ENCODE results near the gene GH2. TPM values are rescaled to one million over a fixed set of nuclear protein-coding genes. Genes with fewer than 3 reads are reported as not detected.

GH2 gene
- total RNA-seq, 1 donor from 2014 or later = not detected

DNA sequence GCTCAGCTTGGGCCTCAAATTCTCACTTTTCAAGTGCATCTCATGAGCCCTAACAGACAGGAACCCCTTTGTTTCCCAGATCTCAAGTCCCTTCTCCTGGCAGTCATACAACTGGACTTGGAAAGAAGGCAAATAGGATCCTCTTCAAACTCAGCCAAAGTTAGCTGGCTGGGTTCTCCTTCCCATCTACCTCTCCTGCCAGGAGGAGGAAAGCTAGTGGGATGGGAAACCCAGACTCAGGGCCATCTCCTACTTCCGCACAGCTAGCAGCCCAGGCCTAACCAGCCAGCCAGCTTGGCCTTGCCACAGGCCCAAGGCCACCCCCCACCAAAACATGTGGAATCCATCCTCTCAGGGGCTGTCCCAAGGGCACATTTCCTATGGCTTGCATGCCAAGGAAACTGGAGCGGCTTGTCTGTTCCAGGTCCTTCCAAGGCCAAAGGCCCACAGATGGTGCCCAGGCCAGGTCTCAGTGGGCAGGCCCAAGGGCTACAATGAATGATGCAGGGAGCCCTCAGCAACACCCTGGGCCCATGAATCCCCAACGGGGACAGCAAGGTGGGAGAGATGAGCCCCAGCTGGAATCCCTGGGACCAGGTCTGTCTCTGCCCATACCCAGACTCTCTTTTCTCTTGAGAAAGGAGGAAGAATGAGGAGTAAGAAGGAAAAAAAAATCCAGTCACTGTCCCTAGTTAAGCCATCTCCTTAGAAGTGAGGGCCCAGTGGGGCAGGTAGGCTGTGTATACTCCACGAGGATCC, 41.0 kb downstream of the GH2 start:
- H3F3A ChIP-seq (ENCODE audit: low read depth) = peaks cover 29% of the 10 kb centered on the region
- H3K27me3 ChIP-seq = peaks cover 17% of the 10 kb centered on the region
- peak overlapping the region; percentile 99 for H3K4me2 ChIP-seq
- H3K9ac ChIP-seq = peak overlapping the region; percentile 69
- Mint-ChIP-seq H3K9me3 (no peaks in the 10 kb centered on the region), H3K4me1 (peaks cover 26% of the 10 kb centered on the region), H3K27ac (peak overlapping the region; percentile 96), H3K27me3 (ENCODE audit: insufficient read depth, low read depth) (no peaks in the 10 kb centered on the region), H3K36me3 (peaks cover 2% of the 10 kb centered on the region), H3K4me3 (peak overlapping the region; percentile 97)
- no peak overlapping the region for H3K27ac ChIP-seq
- peaks cover 21% of the 10 kb centered on the region for H3K4me1 ChIP-seq
- H2AFZ ChIP-seq (replicated peaks) = no peak overlapping the region
- TF ChIP-seq, protein P1, sequence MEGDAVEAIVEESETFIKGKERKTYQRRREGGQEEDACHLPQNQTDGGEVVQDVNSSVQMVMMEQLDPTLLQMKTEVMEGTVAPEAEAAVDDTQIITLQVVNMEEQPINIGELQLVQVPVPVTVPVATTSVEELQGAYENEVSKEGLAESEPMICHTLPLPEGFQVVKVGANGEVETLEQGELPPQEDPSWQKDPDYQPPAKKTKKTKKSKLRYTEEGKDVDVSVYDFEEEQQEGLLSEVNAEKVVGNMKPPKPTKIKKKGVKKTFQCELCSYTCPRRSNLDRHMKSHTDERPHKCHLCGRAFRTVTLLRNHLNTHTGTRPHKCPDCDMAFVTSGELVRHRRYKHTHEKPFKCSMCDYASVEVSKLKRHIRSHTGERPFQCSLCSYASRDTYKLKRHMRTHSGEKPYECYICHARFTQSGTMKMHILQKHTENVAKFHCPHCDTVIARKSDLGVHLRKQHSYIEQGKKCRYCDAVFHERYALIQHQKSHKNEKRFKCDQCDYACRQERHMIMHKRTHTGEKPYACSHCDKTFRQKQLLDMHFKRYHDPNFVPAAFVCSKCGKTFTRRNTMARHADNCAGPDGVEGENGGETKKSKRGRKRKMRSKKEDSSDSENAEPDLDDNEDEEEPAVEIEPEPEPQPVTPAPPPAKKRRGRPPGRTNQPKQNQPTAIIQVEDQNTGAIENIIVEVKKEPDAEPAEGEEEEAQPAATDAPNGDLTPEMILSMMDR (IDR thresholded peaks at IDR 0.05) = no peak
- TF ChIP-seq EZH2phosphoT487 (IDR thresholded peaks at IDR 0.05) = no peak
- no peak for TF ChIP-seq EZH2 (IDR thresholded peaks at IDR 0.05)
- H3K4me3 ChIP-seq = peak overlapping the region; percentile 95
- H4K20me1 ChIP-seq (ENCODE audit: low read depth) = peaks cover 26% of the 10 kb centered on the region
- peaks cover 46% of the 10 kb centered on the region for H3K79me2 ChIP-seq (ENCODE audit: low read depth)
- H3K36me3 ChIP-seq = no peaks in the 10 kb centered on the region
- H3K9me3 ChIP-seq (ENCODE audit: low read depth) = no peaks in the 10 kb centered on the region
- no peak for DNase-seq (ENCODE audit: low spot score)

DNA sequence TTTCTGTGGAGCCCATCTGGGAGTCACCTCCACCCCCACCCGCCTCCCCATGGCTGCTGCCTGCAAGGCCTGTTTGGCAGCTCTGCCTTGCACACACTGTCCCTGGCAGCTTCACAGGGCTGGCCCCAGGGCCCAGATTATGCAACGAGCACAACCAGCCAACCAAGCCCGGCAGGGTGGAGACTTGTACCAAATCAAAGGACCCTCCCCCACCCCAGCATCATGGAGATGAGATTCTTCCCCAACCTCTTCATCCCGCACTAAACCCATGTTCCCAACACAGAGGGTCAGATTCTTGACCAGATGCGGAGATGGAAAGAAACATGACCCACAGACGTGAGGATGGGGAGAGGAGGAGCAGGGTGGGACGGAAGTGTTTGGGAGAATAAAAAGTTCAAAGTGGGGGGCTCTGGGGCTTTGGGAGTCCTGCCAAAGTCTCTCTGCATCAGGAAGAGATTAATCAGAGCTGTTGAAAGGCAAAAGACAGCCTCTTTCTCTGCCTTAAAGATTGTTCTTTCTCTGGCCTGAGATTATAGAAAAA, 43.0 kb downstream of the GH2 start:
- Histone ChIP-seq H3F3A (ENCODE audit: low read depth) (peaks cover 33% of the 10 kb centered on the region), H3K36me3 (no peaks in the 10 kb centered on the region), H3K27ac (peak overlapping the region; percentile 30), H2AFZ (replicated peaks) (no peak overlapping the region), H3K9me3 (ENCODE audit: low read depth) (no peaks in the 10 kb centered on the region), H3K27me3 (no peaks in the 10 kb centered on the region), H3K4me2 (peak overlapping the region; percentile 31), H4K20me1 (ENCODE audit: low read depth) (peaks cover 29% of the 10 kb centered on the region), H3K4me3 (no peak overlapping the region), H3K79me2 (ENCODE audit: low read depth) (peaks cover 46% of the 10 kb centered on the region), H3K4me1 (peaks cover 21% of the 10 kb centered on the region), H3K9ac (peak overlapping the region; percentile 2)
- Mint-ChIP-seq H3K4me3 (peak overlapping the region; percentile 61), H3K36me3 (peaks cover 7% of the 10 kb centered on the region), H3K27ac (peak overlapping the region; percentile 29), H3K9me3 (no peaks in the 10 kb centered on the region), H3K4me1 (peaks cover 27% of the 10 kb centered on the region), H3K27me3 (ENCODE audit: insufficient read depth, low read depth) (no peaks in the 10 kb centered on the region)
- TF ChIP-seq, protein P1 (IDR thresholded peaks at IDR 0.05) = no peak
- TF ChIP-seq EZH2 (IDR thresholded peaks at IDR 0.05) (no peak), EZH2phosphoT487 (IDR thresholded peaks at IDR 0.05) (no peak)
- DNase-seq (ENCODE audit: low spot score) = no peak

DNA sequence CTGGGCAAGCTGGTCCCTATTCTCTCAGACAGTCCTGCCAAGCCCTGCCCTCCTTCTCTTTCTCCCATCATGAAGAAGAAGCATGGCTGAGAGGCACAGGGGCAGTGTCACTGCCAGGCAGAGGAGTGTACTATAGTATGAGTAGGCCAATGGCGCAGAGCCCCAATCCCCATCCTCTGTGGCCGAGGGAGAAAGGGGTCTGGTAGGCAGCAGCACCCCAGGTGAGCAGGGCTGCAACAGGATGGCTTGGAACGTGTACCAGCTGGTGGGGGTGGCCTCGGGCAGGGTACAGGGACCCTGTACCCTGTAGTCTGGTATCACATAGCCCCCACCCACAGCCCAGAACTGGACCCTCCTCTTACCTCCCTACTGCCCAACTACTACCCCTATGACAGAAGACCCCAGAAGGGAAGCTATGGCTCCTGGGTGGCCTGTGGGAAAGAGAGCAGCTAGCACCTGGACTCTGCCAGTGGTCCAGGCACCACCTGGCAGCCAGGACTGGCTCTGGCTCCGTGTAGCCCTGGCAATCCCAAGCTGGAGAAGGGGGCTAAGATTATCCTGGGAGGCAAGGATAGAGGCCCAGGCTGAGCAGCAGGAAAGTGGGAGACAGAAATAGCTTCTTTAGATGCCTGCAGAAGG, 43.7 kb downstream of the GH2 start:
- TF ChIP-seq, protein P1 (IDR thresholded peaks at IDR 0.05) = no peak
- TF ChIP-seq EZH2phosphoT487 (IDR thresholded peaks at IDR 0.05) (no peak), EZH2 (IDR thresholded peaks at IDR 0.05) (no peak)
- Histone ChIP-seq H3K4me3 (no peak overlapping the region), H3K36me3 (no peaks in the 10 kb centered on the region), H3K27me3 (no peaks in the 10 kb centered on the region), H4K20me1 (ENCODE audit: low read depth) (peaks cover 29% of the 10 kb centered on the region), H3K4me1 (peaks cover 21% of the 10 kb centered on the region), H3K9me3 (ENCODE audit: low read depth) (no peaks in the 10 kb centered on the region), H2AFZ (replicated peaks) (no peak overlapping the region), H3K4me2 (no peak overlapping the region), H3K79me2 (ENCODE audit: low read depth) (peaks cover 46% of the 10 kb centered on the region), H3K27ac (no peak overlapping the region), H3K9ac (no peak overlapping the region), H3F3A (ENCODE audit: low read depth) (peaks cover 31% of the 10 kb centered on the region)
- Mint-ChIP-seq H3K9me3 (no peaks in the 10 kb centered on the region), H3K36me3 (peaks cover 11% of the 10 kb centered on the region), H3K4me3 (no peak overlapping the region), H3K27ac (no peak overlapping the region), H3K27me3 (ENCODE audit: insufficient read depth, low read depth) (no peaks in the 10 kb centered on the region), H3K4me1 (peaks cover 25% of the 10 kb centered on the region)
- no peak for DNase-seq (ENCODE audit: low spot score)
